ENCODE measurements around the gene TMC7.
A peak's percentile ranks its signal among the peaks of the same experiment; 100 is the strongest.

TMC7 gene

DNA sequence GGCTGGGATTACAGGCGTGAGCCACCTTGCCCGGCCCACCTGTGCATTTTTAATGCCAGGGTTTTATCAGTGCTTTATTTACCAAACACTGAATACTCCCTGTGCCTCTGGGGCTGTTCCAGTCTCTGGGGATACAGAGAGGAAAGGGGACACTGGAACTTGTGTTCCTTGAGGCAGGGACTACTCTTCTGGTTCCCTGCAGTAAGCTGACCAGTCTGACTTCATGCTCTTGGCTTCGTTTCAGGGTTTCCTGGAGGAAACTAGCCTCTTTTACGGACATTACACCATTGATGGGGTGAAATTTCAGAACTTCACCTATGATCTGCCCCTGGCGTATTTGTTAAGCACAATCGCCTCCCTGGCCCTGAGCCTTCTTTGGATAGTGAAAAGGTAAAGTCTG is 46.2 kb downstream of the TMC7 start:
- no peak for DNase-seq (ENCODE audit: low read depth in 1 of 2, low spot score in 1 of 2)

DNA sequence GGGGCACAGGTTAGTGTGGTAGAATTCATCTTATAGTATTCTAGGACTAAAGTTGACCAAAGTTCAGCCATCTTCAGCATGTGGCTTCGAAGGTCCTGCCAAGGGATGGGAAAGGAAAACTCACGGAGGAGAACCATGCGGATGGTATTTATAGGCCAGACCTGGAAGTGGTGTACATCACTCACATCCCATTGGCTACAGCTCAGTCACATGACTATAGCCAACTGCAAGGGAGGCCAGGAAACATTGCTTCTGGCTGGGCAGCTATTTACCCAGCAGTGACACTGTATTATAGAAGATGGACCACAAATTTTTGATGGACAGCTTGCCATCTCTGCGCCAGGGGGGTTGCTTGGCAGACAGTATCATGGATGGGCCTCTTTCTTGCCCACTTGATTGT is 48.0 kb downstream of the TMC7 start:
- DNase-seq (ENCODE audit: low read depth in 1 of 2, low spot score in 1 of 2), result no peak

DNA sequence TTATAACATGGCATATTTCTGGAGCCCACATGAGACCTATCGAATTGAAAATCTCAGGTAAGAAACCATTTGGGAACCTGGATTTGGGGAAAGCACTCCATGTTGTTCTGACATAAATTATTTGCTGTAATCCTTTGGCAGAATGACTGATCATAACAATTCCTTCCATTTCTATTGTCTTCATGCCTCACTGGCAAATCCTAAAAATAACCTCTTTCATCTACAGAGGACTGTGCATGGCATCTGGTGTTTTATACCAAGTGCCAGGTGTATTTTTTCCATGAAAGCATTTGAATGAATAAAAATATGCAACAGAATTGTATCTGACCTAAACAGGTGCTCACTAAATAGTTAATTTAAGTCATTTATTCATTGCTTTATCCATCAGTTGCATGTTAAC is 50.0 kb downstream of the TMC7 start:
- DNase-seq (ENCODE audit: low read depth in 1 of 2, low spot score in 1 of 2), result no peak

GRCh38 chr16:19040400-19040799 is 56.7 kb downstream of the TMC7 start:
- no peak for DNase-seq (ENCODE audit: low read depth in 1 of 2, low spot score in 1 of 2)

DNA sequence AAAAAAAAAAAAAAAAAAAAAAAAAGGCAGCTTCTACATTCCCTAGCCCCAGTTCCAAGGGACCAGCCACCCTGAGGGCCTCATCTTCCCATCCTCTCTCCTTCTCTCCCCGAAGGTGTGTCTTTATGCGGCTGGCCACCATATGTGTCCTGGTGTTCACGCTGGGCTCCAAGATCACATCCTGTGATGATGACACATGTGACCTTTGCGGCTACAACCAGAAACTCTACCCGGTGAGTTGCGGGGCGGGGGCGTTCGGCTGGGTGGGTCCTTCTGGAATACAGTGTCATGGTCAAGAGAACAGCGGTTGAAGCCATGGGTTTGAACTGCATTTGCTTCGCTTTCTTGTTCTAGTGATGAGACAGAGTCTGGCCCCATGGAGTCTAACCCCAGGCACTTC is 61.0 kb downstream of the TMC7 start:
- DNase-seq (ENCODE audit: low read depth in 1 of 2, low spot score in 1 of 2), result no peak

GRCh38 chr16:19046062-19046461 is 62.3 kb downstream of the TMC7 start:
- no peak for DNase-seq (ENCODE audit: low read depth in 1 of 2, low spot score in 1 of 2)

DNA sequence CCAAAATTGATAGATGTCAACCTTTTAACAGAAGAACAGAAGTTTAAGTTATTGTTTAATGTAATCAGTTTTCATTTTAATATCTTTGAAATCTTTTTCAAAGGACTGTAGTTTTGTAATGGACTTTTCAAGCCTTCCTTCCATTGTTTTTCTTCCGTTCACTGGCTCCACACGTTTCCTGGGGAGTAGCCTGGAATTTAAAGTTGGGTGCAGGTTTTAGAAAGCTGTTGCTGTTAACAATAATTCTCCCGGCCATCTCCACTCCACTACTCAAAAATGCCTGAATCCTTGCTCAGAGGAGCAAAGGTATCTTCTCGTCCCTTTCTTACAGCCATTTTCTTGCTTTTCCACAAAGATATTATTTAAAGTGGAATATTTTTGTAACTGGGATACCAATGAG is 79.0 kb downstream of the TMC7 start:
- DNase-seq (ENCODE audit: low read depth in 1 of 2, low spot score in 1 of 2), result no peak

DNA sequence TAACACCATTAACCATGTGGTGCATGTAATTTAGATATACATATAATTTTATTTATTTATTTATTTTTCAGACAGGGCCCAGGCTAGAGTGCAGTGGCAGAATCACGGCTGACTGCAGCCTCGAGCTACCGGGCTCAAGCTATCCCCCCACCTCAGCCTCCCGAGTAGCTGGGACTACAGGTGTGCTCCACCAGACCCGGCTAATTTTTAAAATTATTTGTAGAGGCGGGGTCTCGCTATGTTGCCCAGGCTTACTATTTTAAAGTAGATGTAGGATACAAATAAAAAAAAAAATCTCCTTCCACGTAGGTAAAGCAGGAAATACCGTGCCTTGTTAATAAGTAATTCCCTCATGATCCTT is 83.2 kb downstream of the TMC7 start:
- no peak for DNase-seq (ENCODE audit: low read depth in 1 of 2, low spot score in 1 of 2)

- peak; percentile 97 to 98 for DNase-seq (ENCODE audit: low read depth in 1 of 2, low spot score in 1 of 2)
These were observed 83.9 kb downstream of the TMC7 start, which contains the start of gene COQ7 for GRCh38 chr16:19067349-19068236. TSS of gene COQ7 (plus strand) at chr16:19067614. CDS start at chr16:19067665, 51 bp downstream.

- no peak for DNase-seq (ENCODE audit: low read depth in 1 of 2, low spot score in 1 of 2)
These were observed 84.6 kb downstream of the TMC7 start for GRCh38 chr16:19068237-19068815.

DNA sequence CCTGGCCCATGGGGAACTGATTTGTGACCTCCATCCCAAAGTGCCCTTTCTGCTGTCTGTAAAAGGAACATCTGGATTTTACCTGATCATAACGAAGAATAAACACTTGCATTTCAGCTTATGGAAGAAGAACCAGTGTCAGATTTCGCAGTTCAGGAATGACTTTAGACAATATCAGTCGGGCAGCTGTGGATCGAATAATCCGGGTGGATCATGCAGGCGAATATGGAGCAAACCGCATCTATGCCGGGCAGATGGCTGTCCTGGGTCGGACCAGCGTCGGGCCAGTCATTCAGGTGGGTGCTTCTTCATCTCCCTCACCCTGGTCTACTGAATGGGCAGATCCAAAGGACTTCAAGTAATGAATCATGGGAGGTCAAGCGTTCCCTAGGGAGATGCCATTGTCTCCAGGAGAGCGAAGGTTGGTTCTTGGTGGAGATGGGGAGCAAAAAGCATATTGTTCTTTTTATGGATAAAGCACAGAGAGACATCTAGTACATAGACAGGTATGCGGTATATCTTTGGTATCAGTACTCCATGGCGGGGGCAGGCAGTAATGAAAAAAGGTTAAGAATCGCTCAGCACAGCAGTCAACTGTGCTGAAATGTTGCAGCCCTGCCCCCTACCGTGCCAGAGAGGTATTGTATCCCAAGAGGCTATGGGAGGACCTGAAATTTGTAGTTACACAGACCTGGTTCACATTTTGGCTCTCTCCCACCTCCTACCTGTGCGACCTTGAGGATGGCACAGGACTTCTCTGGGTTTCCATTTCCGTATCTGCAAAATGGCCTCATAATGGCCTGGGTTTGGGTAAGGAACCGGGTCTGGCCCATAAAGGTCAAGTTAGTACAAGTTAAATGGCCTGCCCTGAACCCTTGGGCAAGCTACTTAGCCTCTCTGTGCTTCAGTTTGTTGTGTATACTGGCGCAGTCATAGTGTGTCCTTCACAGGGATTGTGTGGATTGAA is 88.4 kb downstream of the TMC7 start:
- peak in 1 of 2 donors; percentile 27 for DNase-seq (ENCODE audit: low read depth in 1 of 2, low spot score in 1 of 2)

DNA sequence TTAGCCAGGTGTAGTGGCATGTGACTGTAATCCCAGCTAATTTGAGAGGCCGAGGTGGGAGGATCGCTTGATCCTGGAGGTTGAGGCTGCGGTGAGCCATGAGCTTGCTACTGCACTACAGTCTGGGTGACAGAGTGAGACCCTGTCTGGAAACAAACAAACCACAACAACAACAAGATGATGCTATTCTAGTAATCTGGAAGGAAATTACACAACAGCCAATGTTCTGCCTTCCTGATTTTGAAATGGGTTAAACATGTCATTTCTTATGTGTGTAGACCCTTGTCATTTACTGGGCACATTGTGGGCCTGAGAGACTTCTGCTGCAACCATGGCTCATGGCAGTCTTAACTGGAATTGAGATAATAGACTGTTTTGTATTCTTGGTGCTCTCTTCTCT is 89.6 kb downstream of the TMC7 start:
- no peak for DNase-seq (ENCODE audit: low read depth in 1 of 2, low spot score in 1 of 2)

- DNase-seq (ENCODE audit: low read depth in 1 of 2, low spot score in 1 of 2), result no peak
These were observed 90.1 kb downstream of the TMC7 start for GRCh38 chr16:19073863-19074262.

- DNase-seq (ENCODE audit: low read depth in 1 of 2, low spot score in 1 of 2), result no peak
These were observed 91.8 kb downstream of the TMC7 start for GRCh38 chr16:19075511-19075910.

GRCh38 chr16:19077879-19078278 is 94.1 kb downstream of the TMC7 start:
- DNase-seq (ENCODE audit: low read depth in 1 of 2, low spot score in 1 of 2), result no peak

DNA sequence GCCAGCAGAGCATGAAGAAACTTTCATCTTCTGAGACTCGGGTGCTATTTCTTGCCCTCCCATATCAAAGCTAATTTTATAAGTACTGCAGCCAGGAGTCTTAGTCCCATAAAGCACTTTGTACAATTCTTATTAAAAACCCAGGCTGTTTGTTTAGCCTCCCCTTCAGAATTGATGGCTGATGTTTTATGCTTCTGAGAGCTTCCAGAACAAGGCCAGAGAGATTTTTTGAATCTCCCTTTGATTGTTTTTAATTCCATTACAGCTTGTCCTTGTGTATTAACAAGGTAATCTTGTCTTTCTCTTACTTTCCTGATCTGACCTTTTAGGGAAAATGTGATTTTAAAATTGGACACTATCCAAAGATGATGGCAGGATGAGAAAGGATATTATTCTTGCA is 99.9 kb downstream of the TMC7 start:
- no peak for DNase-seq (ENCODE audit: low read depth in 1 of 2, low spot score in 1 of 2)

DNA sequence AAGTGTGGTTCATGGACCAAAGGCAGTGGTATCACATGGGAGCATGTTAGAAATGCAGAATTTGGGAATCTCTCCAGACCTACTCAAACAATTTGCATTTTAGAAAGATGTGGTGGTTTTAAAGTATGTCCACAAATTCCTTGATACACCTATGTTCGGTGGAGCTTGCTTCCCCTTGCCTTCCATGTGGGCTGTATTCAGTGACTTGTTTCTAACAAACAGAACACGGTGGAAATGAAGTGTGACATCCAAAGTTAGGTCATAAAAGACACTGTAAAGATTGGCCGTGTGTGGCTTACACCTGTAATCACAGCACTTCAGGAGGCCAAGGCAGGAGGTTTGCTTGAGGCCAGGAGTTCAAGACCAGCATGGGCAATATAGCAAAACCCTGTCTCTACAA is 100.4 kb downstream of the TMC7 start:
- no peak for DNase-seq (ENCODE audit: low read depth in 1 of 2, low spot score in 1 of 2)

DNA sequence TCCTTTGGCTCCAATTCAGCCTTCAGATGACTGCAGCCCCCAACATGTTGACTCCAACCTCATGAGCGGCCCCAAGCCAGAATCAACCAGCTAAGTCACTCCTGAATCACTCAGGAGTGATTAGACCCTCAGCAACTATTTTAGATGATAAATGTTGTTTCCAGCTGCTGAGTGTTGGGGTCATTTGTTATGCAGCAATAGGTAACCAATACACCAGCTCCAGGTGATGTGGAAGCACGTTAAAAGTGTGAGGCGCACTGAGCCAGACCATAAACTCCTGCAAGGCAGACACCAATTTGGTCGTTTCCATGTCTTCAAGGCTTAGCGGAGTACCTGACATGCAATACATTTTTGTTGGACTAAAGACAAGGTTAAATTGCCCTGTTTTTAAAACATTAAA is 101.1 kb downstream of the TMC7 start:
- DNase-seq (ENCODE audit: low read depth in 1 of 2, low spot score in 1 of 2), result no peak

GRCh38 chr16:19085679-19086200 is 102.0 kb downstream of the TMC7 start:
- DNase-seq (ENCODE audit: low read depth in 1 of 2, low spot score in 1 of 2), result no peak

GRCh38 chr16:19086322-19087199 is 102.8 kb downstream of the TMC7 start:
- DNase-seq (ENCODE audit: low read depth in 1 of 2, low spot score in 1 of 2), result peak; percentile 66 to 72
